ENCODE data around the gene OR51B4. TPM values are rescaled to one million over a fixed set of nuclear protein-coding genes. Genes with fewer than 3 reads are reported as not detected.

OR51B4 gene
- polyA plus RNA-seq, 1 donor from 2014 or later, result not detected

DNA sequence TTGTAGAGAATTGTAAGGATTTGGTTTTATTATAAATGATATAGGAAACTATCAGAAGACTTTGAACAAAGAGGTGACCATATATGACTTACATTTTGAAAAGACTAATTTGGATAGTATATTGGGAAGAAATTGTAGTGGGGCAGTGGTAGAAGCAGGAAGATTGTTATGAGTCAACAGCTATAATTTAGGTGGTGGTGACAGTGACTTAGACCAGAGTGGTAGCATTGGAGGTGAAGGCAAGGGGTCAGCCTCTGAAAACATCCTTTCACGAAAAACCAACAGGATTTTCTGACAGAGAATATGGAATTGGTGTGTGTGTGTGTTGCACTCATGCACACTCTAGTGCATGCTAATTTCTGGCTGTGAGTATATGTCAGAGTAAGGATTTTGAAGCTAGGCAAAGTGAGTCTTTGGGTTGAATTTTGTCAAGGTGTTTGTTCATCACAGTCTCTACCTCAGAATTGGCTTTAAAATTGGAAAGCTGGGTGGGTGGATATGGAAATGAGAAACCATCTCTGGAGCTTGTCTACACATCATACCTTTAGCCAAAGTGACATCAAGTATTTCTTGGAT, 23.9 kb downstream of the OR51B4 start:
- Histone ChIP-seq H2AFZ (ENCODE audit: low read depth, low read length) (no peak overlapping the region), H3K9me3 (ENCODE audit: low read length) (no peaks in the 10 kb centered on the region), H3K4me2 (ENCODE audit: low read length) (no peak overlapping the region), H3K9ac (ENCODE audit: low read length) (no peak overlapping the region), H4K20me1 (ENCODE audit: insufficient read depth) (no peaks in the 10 kb centered on the region), H3K36me3 (ENCODE audit: insufficient read depth, low read length) (no peaks in the 10 kb centered on the region), H3F3A (ENCODE audit: insufficient read depth, low read length, poor library complexity, severe bottlenecking) (no peaks in the 10 kb centered on the region), H3K9me2 (ENCODE audit: insufficient read depth, low read length) (no peaks in the 10 kb centered on the region), H3K27ac (ENCODE audit: low read length) (no peak overlapping the region), H3K79me2 (replicated peaks; ENCODE audit: insufficient read depth, low read length) (no peaks in the 10 kb centered on the region), H3K27me3 (ENCODE audit: insufficient read depth, low read depth, low read length) (no peaks in the 10 kb centered on the region), H3K4me3 (ENCODE audit: low read length) (no peak overlapping the region)
- TF ChIP-seq REST (IDR thresholded peaks at IDR 0.05; ENCODE audit: borderline replicate concordance) (no peak), RAD21 (conservative IDR thresholded peaks at IDR 0.05) (no peak), POLR2AphosphoS5 (IDR thresholded peaks at IDR 0.05) (no peak), TAF1 (IDR thresholded peaks at IDR 0.05; ENCODE audit: low read depth) (no peak), EP300 (conservative IDR thresholded peaks at IDR 0.05; ENCODE audit: poor library complexity, severe bottlenecking) (no peak), SMC3 (conservative IDR thresholded peaks at IDR 0.05; ENCODE audit: poor library complexity) (no peak), EZH2 (IDR thresholded peaks at IDR 0.05; ENCODE audit: borderline replicate concordance, insufficient read depth, low read length, poor library complexity, severe bottlenecking) (no peak), MXI1 (conservative IDR thresholded peaks at IDR 0.05; ENCODE audit: poor library complexity, severe bottlenecking) (no peak)
- TF ChIP-seq, protein P1, sequence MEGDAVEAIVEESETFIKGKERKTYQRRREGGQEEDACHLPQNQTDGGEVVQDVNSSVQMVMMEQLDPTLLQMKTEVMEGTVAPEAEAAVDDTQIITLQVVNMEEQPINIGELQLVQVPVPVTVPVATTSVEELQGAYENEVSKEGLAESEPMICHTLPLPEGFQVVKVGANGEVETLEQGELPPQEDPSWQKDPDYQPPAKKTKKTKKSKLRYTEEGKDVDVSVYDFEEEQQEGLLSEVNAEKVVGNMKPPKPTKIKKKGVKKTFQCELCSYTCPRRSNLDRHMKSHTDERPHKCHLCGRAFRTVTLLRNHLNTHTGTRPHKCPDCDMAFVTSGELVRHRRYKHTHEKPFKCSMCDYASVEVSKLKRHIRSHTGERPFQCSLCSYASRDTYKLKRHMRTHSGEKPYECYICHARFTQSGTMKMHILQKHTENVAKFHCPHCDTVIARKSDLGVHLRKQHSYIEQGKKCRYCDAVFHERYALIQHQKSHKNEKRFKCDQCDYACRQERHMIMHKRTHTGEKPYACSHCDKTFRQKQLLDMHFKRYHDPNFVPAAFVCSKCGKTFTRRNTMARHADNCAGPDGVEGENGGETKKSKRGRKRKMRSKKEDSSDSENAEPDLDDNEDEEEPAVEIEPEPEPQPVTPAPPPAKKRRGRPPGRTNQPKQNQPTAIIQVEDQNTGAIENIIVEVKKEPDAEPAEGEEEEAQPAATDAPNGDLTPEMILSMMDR (IDR thresholded peaks at IDR 0.05; ENCODE audit: poor library complexity, severe bottlenecking), result no peak

DNA sequence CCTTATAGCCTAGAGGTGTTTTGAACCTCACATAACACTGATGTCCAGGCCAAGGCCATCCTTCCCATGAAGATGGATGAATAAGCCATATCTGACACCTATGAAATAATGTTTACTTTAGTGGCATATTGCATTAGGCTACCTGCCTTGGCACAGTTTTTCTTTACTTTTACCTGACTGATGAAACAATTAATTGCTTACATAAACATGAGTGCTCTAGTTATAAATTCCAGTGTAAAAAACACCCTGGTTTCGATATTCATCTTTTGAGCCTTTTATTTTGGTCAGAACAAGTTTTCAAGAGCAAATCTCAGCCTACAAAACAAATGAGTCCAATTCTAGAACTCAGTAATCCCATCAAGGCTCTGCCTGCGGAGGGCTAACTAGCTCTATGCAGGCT, 25.0 kb downstream of the OR51B4 start:
- H3K36me3 ChIP-seq (ENCODE audit: insufficient read depth, low read length), result no peaks in the 10 kb centered on the region
- H4K20me1 ChIP-seq (ENCODE audit: insufficient read depth), result no peaks in the 10 kb centered on the region
- TF ChIP-seq EZH2 (IDR thresholded peaks at IDR 0.05; ENCODE audit: borderline replicate concordance, insufficient read depth, low read length, poor library complexity, severe bottlenecking) (no peak), SMC3 (conservative IDR thresholded peaks at IDR 0.05; ENCODE audit: poor library complexity) (no peak), MXI1 (conservative IDR thresholded peaks at IDR 0.05; ENCODE audit: poor library complexity, severe bottlenecking) (no peak), REST (IDR thresholded peaks at IDR 0.05; ENCODE audit: borderline replicate concordance) (no peak), RAD21 (conservative IDR thresholded peaks at IDR 0.05) (no peak), TAF1 (IDR thresholded peaks at IDR 0.05; ENCODE audit: low read depth) (no peak), POLR2AphosphoS5 (IDR thresholded peaks at IDR 0.05) (no peak), EP300 (conservative IDR thresholded peaks at IDR 0.05; ENCODE audit: poor library complexity, severe bottlenecking) (no peak)
- TF ChIP-seq, protein P1 (IDR thresholded peaks at IDR 0.05; ENCODE audit: poor library complexity, severe bottlenecking), result no peak

More for the DNA sequence above, 25.0 kb downstream of the OR51B4 start:
- no peak overlapping the region for H3K4me2 ChIP-seq (ENCODE audit: low read length)
- H3K9me2 ChIP-seq (ENCODE audit: insufficient read depth, low read length), result no peaks in the 10 kb centered on the region
- H3F3A ChIP-seq (ENCODE audit: insufficient read depth, low read length, poor library complexity, severe bottlenecking), result no peaks in the 10 kb centered on the region
- H3K79me2 ChIP-seq (replicated peaks; ENCODE audit: insufficient read depth, low read length), result no peaks in the 10 kb centered on the region
- H3K27me3 ChIP-seq (ENCODE audit: insufficient read depth, low read depth, low read length), result no peaks in the 10 kb centered on the region
- H3K4me3 ChIP-seq (ENCODE audit: low read length), result no peak overlapping the region
- no peaks in the 10 kb centered on the region for H3K9me3 ChIP-seq (ENCODE audit: low read length)
- no peak overlapping the region for H2AFZ ChIP-seq (ENCODE audit: low read depth, low read length)
- H3K9ac ChIP-seq (ENCODE audit: low read length), result no peak overlapping the region
- no peak overlapping the region for H3K27ac ChIP-seq (ENCODE audit: low read length)
